Nasal cavity respiratory epithelium epithelial cell of viscerocranial mucosa (primary cell): Measurements from ENCODE around the gene DHX35. TPM values are rescaled to one million over a fixed set of nuclear protein-coding genes. Genes with fewer than 3 reads are reported as not detected.

ENCODE experiments used
- total RNA-seq: library from RNA; depleted of rRNA; stranded (reverse); fragments of >200 nt; gene quantifications from 2 replicates; pipeline ENCODE4 v1.2.3, GENCODE V29; 2014

The DHX35 gene, protein sequence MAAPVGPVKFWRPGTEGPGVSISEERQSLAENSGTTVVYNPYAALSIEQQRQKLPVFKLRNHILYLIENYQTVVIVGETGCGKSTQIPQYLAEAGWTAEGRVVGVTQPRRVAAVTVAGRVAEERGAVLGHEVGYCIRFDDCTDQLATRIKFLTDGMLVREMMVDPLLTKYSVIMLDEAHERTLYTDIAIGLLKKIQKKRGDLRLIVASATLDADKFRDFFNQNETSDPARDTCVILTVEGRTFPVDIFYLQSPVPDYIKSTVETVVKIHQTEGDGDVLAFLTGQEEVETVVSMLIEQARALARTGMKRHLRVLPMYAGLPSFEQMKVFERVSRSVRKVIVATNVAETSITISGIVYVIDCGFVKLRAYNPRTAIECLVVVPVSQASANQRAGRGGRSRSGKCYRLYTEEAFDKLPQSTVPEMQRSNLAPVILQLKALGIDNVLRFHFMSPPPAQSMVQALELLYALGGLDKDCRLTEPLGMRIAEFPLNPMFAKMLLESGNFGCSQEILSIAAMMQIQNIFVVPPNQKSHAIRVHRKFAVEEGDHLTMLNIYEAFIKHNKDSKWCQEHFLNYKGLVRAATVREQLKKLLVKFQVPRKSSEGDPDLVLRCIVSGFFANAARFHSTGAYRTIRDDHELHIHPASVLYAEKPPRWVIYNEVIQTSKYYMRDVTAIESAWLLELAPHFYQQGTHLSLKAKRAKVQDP
- 9.9 and 11.1 TPM in 2 replicates for total RNA-seq

DNA sequence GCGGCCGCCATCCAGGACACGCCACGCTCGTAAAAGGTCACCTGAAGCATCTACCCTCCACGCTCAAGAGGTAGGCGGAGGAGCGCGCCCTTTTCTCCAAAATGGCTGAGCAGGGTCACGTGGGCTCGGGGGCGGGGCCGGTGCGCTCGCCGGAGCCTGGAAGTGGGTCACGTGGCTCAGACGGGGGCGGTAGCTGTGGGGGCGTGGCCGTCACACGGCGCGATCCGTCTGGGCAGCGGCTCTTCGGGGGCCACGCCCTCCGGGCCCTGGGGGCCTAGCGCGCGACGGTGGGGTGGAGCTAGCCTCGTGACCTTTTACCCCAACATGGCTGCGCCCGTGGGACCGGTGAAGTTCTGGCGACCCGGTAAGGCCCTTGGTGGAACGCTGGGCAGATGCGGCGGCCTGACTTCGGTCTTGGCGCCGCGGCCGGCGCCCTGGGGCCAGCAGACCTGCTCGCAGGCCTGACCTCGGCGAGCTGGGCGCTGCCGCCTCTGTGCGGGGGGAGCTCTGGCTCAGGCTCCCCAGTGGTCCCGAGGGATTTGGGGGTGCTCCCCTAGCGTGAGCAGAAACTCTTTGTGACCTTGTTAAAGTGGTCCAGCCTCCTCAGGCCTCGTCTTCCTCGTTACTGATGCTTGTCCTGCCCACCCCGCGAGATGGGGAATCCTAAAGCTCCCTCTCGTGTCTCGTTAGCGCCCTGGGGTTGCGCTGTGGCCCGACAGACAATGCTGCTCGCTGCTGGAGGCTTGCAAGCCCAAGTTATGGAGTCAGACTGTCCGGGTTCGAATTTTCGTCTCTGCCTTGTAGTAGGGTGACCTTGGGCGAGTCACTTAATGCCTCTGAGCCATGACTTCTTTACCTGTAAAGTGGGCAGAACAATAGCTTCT is at the start of gene DHX35:
Gene DHX35 (plus strand): TSS at position 301 of the 884 bp plus-strand sequence. CDS start 24 bp downstream, at position 325.

DNA sequence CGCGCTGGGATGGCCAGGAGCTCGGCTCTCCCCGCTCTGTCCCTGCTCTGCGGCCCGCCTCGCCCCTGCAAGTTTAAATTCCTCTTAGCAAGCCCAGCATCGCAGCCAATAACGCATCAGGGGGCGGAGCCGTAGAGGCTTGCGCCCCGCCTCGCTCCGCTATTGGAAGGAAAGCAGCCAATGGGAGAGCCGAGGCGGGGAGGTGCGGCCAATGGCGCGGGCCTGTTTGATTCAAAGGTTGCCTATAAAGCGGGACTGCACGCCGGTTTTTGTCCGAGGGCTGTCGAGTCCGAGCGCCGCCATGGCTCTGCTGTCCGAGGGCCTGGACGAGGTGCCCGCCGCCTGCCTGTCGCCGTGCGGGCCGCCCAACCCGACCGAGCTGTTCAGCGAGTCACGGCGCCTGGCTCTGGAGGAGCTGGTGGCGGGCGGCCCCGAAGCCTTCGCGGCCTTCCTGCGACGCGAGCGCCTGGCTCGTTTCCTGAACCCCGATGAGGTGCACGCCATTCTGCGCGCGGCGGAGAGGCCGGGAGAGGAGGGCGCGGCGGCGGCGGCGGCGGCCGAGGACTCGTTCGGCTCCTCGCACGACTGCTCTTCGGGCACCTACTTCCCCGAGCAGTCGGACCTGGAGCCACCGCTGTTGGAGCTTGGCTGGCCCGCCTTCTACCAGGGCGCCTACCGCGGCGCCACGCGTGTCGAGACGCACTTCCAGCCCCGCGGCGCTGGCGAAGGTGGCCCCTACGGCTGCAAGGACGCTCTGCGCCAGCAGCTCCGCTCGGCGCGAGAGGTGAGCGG is 35.8 kb upstream of the DHX35 start, which contains the start of gene FAM83D:
Gene FAM83D (plus strand): TSS at position 276 of the 792 bp plus-strand sequence. CDS start 26 bp downstream, at position 302.

Other genes starting within 250 kb of the DHX35 start
- gene SLC32A1, start 237.9 kb upstream of the DHX35 start, total RNA-seq: not detected in 2 replicates
- 10.3 and 14.0 TPM in 2 replicates for gene ACTR5, start 213.9 kb upstream of the DHX35 start, total RNA-seq
- gene PPP1R16B, start 156.6 kb upstream of the DHX35 start, total RNA-seq: under 0.01 and 0.21 TPM in 2 replicates
- 0.78 and 1.7 TPM in 2 replicates for gene FAM83D, start 35.9 kb upstream of the DHX35 start, total RNA-seq